AG09309 (cell line): ENCODE results near the gene OCLN.

Source experiments
- DNase-seq: peaks from one replicate; pipeline ENCODE4 v3.0.0-alpha.2; 2010; ENCODE audit warnings: low read depth
- H3K4me3 ChIP-seq: 2 replicates; pipeline ENCODE4 v1.5.1; 2011; ENCODE audit warnings: mild to moderate bottlenecking, low read depth, low read length, moderate library complexity; ENCODE audit not compliant: control insufficient read depth
- TF ChIP-seq, protein P1 (sequence below): IDR thresholded peaks from 2 replicates; pipeline ENCODE4 v1.5.1; 2011; ENCODE audit warnings: mild to moderate bottlenecking, low read depth, low read length, inconsistent platforms; ENCODE audit not compliant: insufficient read depth, control insufficient read depth; ENCODE audit errors: missing control alignments

The OCLN gene

GRCh38 chr5:69517763-69518212 lies 25.2 kb downstream of the OCLN start:
- no peak overlapping the region for H3K4me3 ChIP-seq
- TF ChIP-seq, protein P1, sequence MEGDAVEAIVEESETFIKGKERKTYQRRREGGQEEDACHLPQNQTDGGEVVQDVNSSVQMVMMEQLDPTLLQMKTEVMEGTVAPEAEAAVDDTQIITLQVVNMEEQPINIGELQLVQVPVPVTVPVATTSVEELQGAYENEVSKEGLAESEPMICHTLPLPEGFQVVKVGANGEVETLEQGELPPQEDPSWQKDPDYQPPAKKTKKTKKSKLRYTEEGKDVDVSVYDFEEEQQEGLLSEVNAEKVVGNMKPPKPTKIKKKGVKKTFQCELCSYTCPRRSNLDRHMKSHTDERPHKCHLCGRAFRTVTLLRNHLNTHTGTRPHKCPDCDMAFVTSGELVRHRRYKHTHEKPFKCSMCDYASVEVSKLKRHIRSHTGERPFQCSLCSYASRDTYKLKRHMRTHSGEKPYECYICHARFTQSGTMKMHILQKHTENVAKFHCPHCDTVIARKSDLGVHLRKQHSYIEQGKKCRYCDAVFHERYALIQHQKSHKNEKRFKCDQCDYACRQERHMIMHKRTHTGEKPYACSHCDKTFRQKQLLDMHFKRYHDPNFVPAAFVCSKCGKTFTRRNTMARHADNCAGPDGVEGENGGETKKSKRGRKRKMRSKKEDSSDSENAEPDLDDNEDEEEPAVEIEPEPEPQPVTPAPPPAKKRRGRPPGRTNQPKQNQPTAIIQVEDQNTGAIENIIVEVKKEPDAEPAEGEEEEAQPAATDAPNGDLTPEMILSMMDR: no peak
- DNase-seq: no peak

- DNase-seq: no peak
- TF ChIP-seq, protein P1: no peak
Measured at GRCh38 chr5:69519285-69519684, 26.7 kb downstream of the OCLN start.

DNA sequence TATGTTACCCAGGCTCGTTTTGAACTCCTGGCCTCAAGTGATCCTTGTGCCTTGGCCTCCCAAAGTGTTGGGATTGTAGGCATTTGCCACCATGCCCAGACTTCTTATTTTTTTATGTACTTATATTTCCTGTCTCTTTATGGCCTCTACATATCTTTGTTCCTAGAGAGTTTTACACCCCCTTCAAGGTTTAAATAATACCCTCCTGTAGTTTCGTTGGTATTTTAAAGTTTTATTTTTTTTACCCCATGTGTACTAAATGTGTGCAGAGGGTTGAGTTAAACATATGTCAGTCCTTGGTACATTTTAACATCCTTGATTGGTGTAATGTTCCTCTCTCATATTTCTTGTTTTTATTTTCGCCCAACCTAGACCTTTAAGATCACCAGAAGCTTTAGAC lies 29.4 kb downstream of the OCLN start:
- no peak overlapping the region for H3K4me3 ChIP-seq
- TF ChIP-seq, protein P1: no peak
- no peak for DNase-seq

More at GRCh38 chr5:69519285-69519684, 26.7 kb downstream of the OCLN start:
- H3K4me3 ChIP-seq: no peak overlapping the region

DNA sequence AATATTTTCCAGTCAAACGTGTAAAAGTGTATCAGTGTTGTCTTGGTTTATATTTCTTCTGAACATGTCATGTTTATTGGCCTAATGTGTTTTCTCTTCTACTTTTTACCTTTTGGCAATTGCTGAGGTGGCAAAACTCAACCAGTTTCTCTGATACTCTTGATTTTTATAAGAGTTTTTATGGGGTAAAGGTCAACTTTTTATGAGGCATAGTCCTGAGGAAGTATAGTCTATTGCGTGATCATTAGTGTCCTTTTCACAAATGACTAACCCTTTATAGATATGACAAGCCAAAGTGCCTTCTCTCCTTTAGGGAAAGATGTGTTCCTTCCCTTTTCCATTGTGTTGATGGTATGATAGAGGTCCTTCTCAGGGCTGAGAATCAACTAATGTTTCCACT lies 32.9 kb downstream of the OCLN start:
- DNase-seq: no peak
- H3K4me3 ChIP-seq: no peak overlapping the region
- TF ChIP-seq, protein P1: no peak

DNA sequence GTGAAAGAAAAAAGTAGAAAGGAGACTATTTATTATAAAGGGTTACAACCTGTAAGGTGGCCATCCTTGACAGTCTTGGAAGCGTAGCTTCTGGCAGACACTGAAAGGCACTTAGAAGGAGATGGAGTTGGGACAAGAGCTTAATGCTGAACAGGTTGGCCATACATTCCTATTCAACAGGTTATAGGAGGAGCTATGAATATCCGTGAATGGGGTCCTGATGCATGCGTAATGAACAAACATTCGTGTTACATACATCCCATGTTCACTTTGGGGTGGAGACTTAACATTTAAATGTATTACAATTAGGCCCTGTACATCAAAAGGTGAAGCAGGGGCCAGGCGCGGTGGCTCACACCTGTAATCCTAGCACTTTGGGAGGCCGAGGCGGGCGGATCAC lies 34.1 kb downstream of the OCLN start:
- TF ChIP-seq, protein P1: no peak
- DNase-seq: no peak
- H3K4me3 ChIP-seq: no peak overlapping the region

DNA sequence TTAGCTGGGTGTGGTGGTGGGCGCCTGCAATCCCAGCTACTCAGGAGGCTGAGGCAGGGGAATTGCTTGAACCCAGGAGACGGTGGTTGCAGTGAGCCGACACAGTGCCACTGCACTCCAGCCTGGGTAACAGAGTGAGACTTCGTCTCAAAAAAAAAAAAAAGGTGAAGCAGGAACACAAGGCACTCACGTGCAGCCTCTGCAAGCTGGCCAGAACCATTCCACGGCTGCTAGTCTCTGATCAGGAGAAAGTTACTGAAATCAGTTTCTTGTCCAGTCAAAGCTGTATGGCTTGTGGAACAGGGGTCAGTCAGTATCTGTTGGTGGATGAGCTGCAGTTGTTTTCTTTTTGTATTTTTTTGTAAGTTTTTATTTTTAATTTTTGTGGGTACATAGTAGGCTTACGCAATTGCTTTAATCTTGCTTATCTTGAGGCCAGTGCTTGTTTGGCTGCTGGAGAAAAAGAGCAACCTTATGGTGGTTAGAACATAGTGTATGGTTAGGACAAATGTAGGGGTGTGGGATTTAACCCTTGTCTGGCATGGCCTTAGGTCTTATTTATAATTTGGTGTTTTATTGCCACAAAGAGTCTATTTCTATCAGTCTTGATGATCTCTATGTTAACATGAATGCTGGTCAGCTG lies 34.7 kb downstream of the OCLN start:
- TF ChIP-seq, protein P1: no peak
- no peak overlapping the region for H3K4me3 ChIP-seq
- DNase-seq: no peak
